ENCODE data around the gene FBXO31.
"Not testable (repeated sequence)": the region's sequence is repeated elsewhere in the genome, so short reads cannot be mapped to it uniquely, and the experiment has no call there.

FBXO31 gene

DNA sequence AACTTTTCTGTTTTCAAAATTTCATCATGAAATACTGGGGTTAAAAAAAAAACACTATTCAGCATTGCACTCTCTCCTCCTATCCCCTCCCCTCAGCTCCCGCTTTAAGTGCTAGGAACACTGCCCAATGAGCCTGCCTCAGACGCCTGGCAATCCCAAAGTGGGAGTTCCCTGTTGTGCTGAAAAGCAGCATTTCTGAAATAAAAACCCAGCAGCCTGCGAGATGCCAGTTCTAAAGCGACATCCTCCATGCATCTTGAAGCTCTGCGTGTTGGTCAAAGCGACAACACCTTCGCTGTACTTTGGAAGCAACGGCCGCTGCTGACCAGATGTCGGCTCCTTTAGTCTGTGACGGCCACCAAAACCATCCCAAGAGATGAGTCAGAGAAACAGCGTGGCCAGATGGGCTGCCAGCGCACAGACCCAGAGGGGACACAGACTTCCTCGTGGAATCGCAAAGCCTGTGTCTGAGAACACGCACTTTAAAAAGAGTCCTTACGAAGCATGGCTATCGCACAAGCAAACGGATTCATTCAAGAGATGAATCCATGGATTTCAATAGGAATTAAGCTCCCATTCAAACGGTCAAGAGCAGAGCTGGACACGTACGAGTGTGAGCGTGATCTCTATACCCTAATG lies 32.8 kb downstream of the FBXO31 start:
- no peak for DNase-seq
- peaks cover 4% of the 10 kb centered on the region for H3K4me1 Mint-ChIP-seq (ENCODE audit: low read depth)
- no peak overlapping the region for H3K4me3 Mint-ChIP-seq
- H3K9me3 Mint-ChIP-seq, result no peaks in the 10 kb centered on the region
- H3K27me3 Mint-ChIP-seq, result no peaks in the 10 kb centered on the region
- H3K27ac Mint-ChIP-seq, result peak overlapping the region; percentile 29
- peaks cover 70% of the 10 kb centered on the region for H3K36me3 Mint-ChIP-seq (ENCODE audit: low read depth)

DNA sequence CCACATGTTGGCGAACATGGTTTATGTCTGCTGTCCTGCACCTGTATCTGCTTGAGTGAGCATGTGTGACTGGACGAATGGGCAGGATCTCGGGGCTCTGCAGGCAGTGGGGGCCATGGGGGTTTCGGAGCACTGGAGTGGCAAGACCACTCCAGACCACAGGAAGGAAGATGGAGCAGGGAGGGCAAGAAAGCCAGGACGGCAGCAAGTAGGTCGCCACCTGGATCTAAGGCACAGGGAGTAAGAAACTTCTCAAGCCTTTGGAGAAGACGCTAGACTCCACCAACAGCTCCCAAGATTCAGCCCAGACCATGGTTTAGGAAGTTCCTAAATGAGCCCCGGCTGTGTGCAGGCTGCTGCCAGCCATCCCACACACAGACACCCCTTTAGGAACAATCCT lies 33.5 kb downstream of the FBXO31 start:
- Mint-ChIP-seq H3K4me3 (no peak overlapping the region), H3K9me3 (no peaks in the 10 kb centered on the region), H3K4me1 (ENCODE audit: low read depth) (peaks cover 10% of the 10 kb centered on the region), H3K27me3 (no peaks in the 10 kb centered on the region), H3K27ac (no peak overlapping the region), H3K36me3 (ENCODE audit: low read depth) (peaks cover 69% of the 10 kb centered on the region)
- DNase-seq, result no peak

DNA sequence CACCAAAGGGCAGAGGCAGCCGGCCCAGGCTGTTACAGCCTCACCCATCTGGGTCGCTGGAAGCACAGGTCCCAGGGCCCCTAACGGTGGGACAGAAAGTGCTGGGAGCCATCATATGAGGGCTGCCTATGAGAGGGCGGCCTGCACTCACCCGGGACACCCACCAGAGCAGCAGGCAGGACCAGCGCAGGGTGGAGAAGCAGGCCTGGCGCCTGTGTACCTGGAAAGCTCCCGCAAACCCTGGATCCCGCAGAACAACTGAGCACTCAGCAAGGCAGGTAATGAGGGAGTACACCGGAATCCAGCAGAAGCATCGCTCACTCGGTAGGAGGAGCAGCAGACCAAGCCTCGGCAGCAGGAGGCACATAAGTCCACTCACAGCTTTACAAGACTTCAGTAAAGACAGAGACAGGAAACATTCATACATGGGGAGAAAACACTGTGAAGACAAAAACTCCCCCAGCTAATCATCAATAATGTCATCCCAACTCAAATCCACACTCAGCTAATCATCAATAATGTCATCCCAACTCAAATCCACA lies 34.9 kb downstream of the FBXO31 start:
- Mint-ChIP-seq H3K27ac (no peak overlapping the region), H3K4me3 (no peak overlapping the region), H3K36me3 (ENCODE audit: low read depth) (peaks cover 77% of the 10 kb centered on the region), H3K4me1 (ENCODE audit: low read depth) (peaks cover 17% of the 10 kb centered on the region), H3K9me3 (no peaks in the 10 kb centered on the region), H3K27me3 (no peaks in the 10 kb centered on the region)
- no peak for DNase-seq

DNA sequence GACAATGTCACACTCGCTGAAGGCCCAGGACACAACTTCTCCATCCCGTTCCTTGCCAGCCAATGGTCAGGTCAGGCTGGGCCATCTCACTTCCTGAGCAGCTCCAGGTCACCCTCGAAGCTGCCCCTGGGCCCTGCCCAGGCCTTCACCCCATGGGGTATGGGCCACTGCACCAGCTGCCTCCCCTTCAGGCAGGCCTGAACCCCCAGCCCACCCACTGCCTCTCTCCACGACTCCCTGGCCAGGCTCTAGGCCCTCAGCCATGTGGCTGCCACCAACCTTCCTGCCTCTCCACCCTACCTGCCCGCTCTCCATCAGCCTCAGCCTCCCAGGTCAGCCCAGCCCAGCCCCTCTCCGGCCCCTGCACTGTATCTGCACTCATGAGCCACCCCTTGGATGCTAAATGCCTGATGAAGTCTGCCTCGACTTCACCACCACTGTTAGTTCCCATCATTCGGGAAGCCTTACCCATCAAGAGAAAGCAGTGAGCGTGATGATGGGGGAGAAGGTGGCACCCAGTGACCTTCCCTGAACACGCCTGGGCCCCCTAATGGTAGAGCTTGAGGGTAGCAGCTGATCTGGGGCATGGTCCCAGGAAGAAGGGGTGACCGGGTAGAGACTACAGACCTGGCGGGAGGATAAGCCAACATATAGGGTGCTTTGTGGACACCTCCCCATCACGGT lies 35.5 kb downstream of the FBXO31 start:
- Mint-ChIP-seq H3K27ac (peak overlapping the region; percentile 8), H3K9me3 (no peaks in the 10 kb centered on the region), H3K36me3 (ENCODE audit: low read depth) (peaks cover 80% of the 10 kb centered on the region)

DNA sequence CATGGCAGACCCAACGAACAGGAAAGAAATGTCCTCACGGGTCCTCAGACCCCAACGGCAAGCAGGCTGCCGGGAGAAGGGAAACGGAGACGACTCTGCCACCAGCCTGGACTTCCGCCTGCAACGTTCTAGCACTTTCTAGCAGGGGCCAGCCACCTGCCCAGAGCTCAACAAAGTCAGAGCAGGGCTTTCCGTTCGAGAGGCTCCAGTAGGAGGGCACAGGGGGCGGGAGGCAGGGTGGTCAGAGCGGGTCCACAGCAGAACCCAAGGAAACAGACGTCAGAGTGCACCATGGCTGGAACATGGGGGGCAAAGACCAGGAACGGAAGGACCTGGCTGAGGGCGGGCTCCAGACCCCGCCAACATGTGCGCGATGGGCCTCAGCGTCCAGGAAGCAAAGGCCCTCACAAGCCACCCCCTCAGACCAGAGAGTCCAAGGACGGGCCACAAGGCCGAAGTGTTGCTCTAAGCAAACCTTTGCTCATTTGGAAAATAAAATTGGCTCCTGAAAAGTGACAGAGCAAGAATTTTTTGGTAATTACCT lies 37.0 kb downstream of the FBXO31 start:
- Mint-ChIP-seq H3K27me3 (no peaks in the 10 kb centered on the region), H3K4me1 (ENCODE audit: low read depth) (peaks cover 18% of the 10 kb centered on the region), H3K4me3 (no peak overlapping the region), H3K36me3 (ENCODE audit: low read depth) (peaks cover 85% of the 10 kb centered on the region), H3K9me3 (no peaks in the 10 kb centered on the region), H3K27ac (no peak overlapping the region)
- no peak for DNase-seq

More for the DNA sequence above, 35.5 kb downstream of the FBXO31 start:
- Mint-ChIP-seq H3K4me1 (ENCODE audit: low read depth) (peaks cover 18% of the 10 kb centered on the region), H3K27me3 (no peaks in the 10 kb centered on the region), H3K4me3 (no peak overlapping the region)
- no peak for DNase-seq

DNA sequence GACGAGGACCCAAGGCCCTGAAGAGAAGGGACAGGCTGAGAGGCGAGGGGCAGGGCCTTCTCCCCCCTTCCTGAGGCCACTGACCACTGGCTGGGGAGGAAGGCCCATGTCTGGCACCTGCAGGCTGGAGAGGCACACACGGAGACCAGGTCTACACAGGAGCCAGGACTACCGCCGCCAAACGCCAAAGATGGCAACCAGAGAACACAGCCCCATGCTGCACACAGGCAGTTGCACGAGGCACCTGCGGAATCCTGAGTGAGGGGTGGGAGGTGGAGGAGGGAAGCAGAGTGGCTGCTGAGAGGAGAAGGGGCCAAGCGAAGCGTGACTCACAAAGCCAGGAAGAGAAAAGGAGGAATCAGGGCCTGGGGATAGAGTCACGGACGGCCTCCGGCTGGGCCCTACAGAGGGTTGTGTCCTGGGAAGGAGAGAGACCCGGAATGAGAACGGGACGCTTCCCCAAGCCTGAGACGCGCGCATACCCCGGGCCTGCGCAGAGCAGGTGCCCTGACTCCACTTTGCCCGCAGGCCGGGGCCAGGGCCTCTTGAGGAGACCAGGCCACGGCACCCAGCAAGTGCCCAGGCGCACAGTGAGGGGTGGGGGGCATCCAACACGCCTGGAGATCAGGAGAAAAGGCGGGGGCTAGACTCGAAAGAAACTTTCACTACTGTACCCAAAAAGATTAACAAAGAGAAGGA lies 37.7 kb downstream of the FBXO31 start:
- H3K4me3 Mint-ChIP-seq, result no peak overlapping the region
- H3K36me3 Mint-ChIP-seq (ENCODE audit: low read depth), result peaks cover 92% of the 10 kb centered on the region
- no peaks in the 10 kb centered on the region for H3K9me3 Mint-ChIP-seq
- peaks cover 18% of the 10 kb centered on the region for H3K4me1 Mint-ChIP-seq (ENCODE audit: low read depth)
- DNase-seq, result no peak
- H3K27me3 Mint-ChIP-seq, result no peaks in the 10 kb centered on the region
- H3K27ac Mint-ChIP-seq, result peak overlapping the region; percentile 86

DNA sequence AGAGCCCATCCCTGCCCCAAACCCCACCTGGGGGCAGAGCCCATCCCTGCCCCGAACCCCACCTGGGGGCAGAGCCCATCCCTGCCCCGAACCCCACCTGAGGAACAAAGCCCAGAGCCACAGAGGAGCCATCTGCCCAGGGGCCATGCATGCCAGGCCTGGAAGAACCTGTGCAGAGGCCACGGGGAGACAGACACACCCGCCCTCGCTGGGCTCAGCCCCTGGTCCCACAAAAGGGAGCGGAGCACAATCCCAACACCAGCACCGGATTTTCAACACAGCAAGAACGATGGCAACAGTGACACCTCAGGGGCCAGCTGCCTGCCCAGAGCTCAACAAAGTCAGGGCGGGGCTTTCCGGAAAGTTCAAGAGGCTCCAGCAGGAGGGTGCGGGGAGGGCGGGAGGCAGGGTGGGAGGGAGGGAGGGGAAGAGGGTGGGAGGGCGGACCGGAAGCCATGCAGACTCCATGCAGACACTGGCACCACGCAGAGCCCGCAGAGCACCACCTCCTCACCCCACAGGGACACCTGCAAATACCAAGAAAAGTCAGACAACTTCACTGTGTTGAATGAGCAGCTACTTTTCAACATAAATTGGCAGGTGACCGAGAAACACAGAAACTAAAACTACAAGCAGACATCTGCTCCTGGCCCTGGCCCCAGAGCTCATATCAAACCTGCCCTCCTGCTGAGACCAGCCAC lies 38.5 kb downstream of the FBXO31 start:
- H3K4me3 Mint-ChIP-seq, result peak overlapping the region; percentile 8
- peak; percentile 56 for DNase-seq
- peaks cover 18% of the 10 kb centered on the region for H3K4me1 Mint-ChIP-seq (ENCODE audit: low read depth)
- H3K9me3 Mint-ChIP-seq, result no peaks in the 10 kb centered on the region
- peaks cover 93% of the 10 kb centered on the region for H3K36me3 Mint-ChIP-seq (ENCODE audit: low read depth)
- no peaks in the 10 kb centered on the region for H3K27me3 Mint-ChIP-seq
- H3K27ac Mint-ChIP-seq, result peak overlapping the region; percentile 86

DNA sequence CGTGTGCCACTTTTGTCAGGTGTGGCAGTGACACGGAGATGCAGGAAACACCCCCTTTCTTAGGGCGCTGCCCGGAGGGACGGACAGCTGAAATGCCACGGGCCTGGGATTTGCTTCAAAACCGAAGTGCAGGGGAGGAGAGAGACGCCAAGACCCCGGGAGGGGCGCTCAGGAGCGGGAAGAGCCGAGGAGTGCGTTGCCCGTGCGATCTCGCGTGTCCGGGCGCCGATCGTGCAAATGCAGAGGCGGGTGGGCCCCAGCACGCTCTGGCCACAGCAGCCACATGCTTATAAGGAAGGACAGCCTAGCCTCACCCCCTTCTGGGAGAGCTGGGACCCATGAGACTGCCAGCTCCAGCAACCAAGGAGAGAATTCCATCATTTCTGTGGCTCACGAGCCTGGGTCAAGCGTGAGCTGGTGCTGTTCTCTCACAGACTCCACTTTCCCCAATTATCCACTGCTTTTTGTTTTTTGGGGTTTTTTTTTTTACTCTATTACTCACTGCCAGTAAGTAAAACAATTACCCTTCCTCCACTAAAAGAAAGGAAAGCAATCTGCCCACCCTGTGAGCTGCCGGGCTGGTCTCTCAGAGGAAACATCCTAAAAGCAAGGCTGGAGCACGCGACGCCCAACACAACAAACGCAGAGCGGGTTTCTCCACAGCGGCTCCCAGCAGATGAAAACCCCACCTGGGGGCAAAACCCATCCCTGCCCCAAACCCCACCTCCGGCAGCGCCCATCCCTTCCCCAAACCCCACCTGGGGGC lies 39.2 kb downstream of the FBXO31 start:
- Mint-ChIP-seq H3K4me1 (ENCODE audit: low read depth) (peaks cover 15% of the 10 kb centered on the region), H3K27me3 (no peaks in the 10 kb centered on the region), H3K36me3 (ENCODE audit: low read depth) (peaks cover 95% of the 10 kb centered on the region), H3K9me3 (no peaks in the 10 kb centered on the region), H3K4me3 (no peak overlapping the region), H3K27ac (peak overlapping the region; percentile 72)
- DNase-seq, result no peak

DNA sequence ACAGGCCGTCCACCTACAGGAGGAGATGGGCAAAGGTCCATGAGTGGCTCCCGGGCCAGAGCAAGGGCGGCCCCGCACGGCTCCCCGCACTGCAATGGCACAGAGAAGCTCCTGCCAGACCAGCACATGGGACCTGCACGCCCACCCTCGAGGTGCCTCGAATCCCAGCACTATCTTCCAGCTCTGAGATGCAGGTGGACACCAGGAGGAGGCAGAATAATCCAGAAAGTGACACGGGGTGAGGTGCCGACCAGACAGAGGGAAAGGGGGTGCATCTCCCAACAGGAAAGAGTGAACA lies 39.9 kb downstream of the FBXO31 start:
- no peak for DNase-seq
- H3K4me3 Mint-ChIP-seq, result no peak overlapping the region
- peaks cover 20% of the 10 kb centered on the region for H3K4me1 Mint-ChIP-seq (ENCODE audit: low read depth)
- peak overlapping the region; percentile 72 for H3K27ac Mint-ChIP-seq
- no peaks in the 10 kb centered on the region for H3K27me3 Mint-ChIP-seq
- no peaks in the 10 kb centered on the region for H3K9me3 Mint-ChIP-seq
- H3K36me3 Mint-ChIP-seq (ENCODE audit: low read depth), result peaks cover 95% of the 10 kb centered on the region

DNA sequence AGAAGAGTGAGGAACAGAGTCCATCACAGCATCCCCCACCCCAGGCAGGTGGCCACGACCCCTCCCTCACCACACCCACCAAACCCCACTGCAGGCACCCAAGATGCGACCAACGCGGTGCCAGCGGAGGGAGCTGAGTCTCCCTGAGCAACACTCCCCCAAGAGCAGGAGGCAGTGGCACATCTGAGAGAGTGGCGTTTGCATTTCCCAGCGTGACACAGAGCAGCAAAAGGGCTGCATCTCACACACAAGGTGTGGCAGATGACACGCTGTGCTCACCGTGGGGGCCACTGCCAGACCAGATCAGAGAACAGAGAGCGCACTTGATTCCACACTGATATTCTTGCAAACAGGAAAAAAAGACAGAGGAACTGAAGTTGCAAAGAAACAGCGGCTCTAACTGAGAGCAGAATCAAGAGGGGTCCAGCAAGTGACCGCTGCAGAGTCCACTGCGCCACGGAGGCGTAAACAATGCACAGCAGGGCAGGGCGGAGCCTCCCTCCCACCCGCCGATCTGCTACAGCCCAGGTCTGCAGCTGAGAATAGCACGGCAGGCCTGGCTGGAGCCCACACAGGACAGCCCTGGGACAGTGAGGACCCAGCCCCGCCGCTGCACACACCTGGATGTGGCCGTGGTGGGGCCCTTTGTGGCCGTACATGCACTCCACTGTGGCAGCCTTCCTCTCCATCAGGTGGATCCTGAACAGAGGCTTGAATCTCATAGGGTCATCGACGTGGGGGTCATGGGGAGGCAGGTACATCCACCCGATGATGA lies 40.4 kb downstream of the FBXO31 start:
- no peak for DNase-seq
- Mint-ChIP-seq H3K27me3 (no peaks in the 10 kb centered on the region), H3K9me3 (no peaks in the 10 kb centered on the region), H3K36me3 (ENCODE audit: low read depth) (peaks cover 95% of the 10 kb centered on the region), H3K4me3 (no peak overlapping the region), H3K27ac (no peak overlapping the region), H3K4me1 (ENCODE audit: low read depth) (peaks cover 21% of the 10 kb centered on the region)

DNA sequence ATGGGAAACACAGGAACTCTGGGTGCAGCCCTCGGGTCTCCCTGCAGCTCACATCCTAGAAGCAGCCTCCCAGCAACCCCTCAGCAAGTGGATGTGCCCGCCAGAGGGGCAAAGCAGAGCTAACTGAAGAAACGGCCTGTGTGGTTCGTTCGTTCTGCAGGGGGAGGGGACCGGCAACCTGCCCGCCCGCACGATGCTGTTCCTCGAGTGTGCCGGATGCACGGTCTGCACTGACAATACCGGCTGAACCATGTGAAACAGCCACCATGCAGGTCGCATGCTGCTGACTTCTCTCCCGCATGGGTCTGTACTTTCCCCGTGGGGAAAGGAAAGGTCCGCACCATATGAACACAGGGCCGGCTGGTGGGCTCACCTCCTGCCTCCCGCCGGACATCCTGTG lies 41.1 kb downstream of the FBXO31 start:
- no peaks in the 10 kb centered on the region for H3K9me3 Mint-ChIP-seq

DNA sequence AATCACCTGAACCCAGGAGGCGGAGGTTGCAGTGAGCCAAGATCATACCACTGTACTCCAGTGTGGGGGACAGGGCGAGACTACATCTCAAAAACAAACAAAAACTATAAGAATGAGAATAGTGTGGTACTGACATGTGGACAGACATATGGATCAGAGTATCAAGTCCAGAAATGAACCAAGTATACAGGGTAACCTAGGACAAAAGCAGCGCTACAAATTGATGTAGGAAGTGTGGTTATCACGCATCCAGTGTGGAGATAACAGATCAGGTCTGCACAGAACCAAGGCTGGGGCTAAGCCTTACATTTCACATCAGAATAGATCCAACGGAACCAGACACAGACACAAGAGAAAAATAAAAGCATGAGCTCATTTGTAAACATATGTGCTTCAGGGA lies 43.4 kb downstream of the FBXO31 start:
- DNase-seq, result no peak
- H3K36me3 Mint-ChIP-seq (ENCODE audit: low read depth), result peaks cover 91% of the 10 kb centered on the region
- no peaks in the 10 kb centered on the region for H3K27me3 Mint-ChIP-seq
- H3K4me3 Mint-ChIP-seq, result no peak overlapping the region
- H3K9me3 Mint-ChIP-seq, result no peaks in the 10 kb centered on the region
- peak overlapping the region; percentile 48 for H3K27ac Mint-ChIP-seq
- H3K4me1 Mint-ChIP-seq (ENCODE audit: low read depth), result peaks cover 25% of the 10 kb centered on the region

More for the DNA sequence above, 41.1 kb downstream of the FBXO31 start:
- no peak overlapping the region for H3K27ac Mint-ChIP-seq
- H3K27me3 Mint-ChIP-seq, result no peaks in the 10 kb centered on the region
- peaks cover 25% of the 10 kb centered on the region for H3K4me1 Mint-ChIP-seq (ENCODE audit: low read depth)
- H3K4me3 Mint-ChIP-seq, result no peak overlapping the region
- no peak for DNase-seq
- H3K36me3 Mint-ChIP-seq (ENCODE audit: low read depth), result peaks cover 94% of the 10 kb centered on the region

DNA sequence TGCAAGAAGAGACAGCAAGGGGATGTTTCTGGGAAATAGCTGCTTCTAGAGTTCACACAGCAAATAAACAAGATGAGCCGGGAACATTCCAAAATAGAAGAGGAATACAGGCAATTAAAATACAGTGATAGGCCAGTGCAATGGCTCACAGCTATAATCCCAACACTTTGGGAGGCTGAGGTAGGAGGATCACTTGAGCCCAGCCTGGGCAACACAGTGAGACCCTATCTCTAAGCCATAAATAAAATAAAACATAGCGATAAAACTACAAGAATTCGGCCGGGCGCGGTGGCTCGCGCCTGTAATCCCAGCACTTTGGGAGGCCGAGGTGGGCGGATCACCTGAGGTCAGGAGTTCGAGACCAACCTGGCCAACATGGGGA lies 43.9 kb downstream of the FBXO31 start:
- H3K27me3 Mint-ChIP-seq, DNase-seq, H3K9me3 Mint-ChIP-seq, H3K27ac Mint-ChIP-seq, H3K4me3 Mint-ChIP-seq: not testable (repeated sequence)
- Mint-ChIP-seq H3K36me3 (ENCODE audit: low read depth) (peaks cover 93% of the 10 kb centered on the region), H3K4me1 (ENCODE audit: low read depth) (peaks cover 23% of the 10 kb centered on the region)
